ENCODE data around the gene SIAH3. TPM values are rescaled to one million over a fixed set of nuclear protein-coding genes. Genes with fewer than 3 reads are reported as not detected.

The SIAH3 gene
- total RNA-seq, 1 donor from 2014 or later, result not detected

- Histone ChIP-seq H3K36me3 (no peaks in the 10 kb centered on the region), H3K27me3 (ENCODE audit: low read depth) (no peaks in the 10 kb centered on the region), H3K4me1 (peaks cover 21% of the 10 kb centered on the region), H3K4me3 (no peak overlapping the region), H3K9me3 (replicated peaks) (no peaks in the 10 kb centered on the region), H3K27ac (replicated peaks) (no peak overlapping the region)
- TF ChIP-seq CTCF (IDR thresholded peaks at IDR 0.05; ENCODE audit: borderline replicate concordance), result no peak
- DNase-seq, result no peak
- intact Hi-C loops (cut with micrococcal nuclease), result no loop called here
Measured at GRCh38 chr13:45831851-45832250, 19.7 kb downstream of the SIAH3 start.

GRCh38 chr13:45830121-45830520, 21.4 kb downstream of the SIAH3 start:
- Histone ChIP-seq H3K36me3 (no peaks in the 10 kb centered on the region), H3K27me3 (ENCODE audit: low read depth) (no peaks in the 10 kb centered on the region), H3K9me3 (replicated peaks) (no peaks in the 10 kb centered on the region), H3K27ac (replicated peaks) (no peak overlapping the region), H3K4me1 (peaks cover 22% of the 10 kb centered on the region), H3K4me3 (no peak overlapping the region)
- DNase-seq, result no peak
- TF ChIP-seq CTCF (IDR thresholded peaks at IDR 0.05; ENCODE audit: borderline replicate concordance), result no peak
- intact Hi-C loops (cut with micrococcal nuclease), result no loop called here

GRCh38 chr13:45828256-45828968, 23.1 kb downstream of the SIAH3 start:
- intact Hi-C loops (cut with micrococcal nuclease), result no loop called here
- no peak for DNase-seq
- H3K36me3 ChIP-seq, result no peaks in the 10 kb centered on the region
- no peak for TF ChIP-seq CTCF (IDR thresholded peaks at IDR 0.05; ENCODE audit: borderline replicate concordance)
- no peak overlapping the region for H3K4me3 ChIP-seq
- no peak overlapping the region for H3K27ac ChIP-seq (replicated peaks)
- H3K27me3 ChIP-seq (ENCODE audit: low read depth), result no peaks in the 10 kb centered on the region
- H3K9me3 ChIP-seq (replicated peaks), result no peaks in the 10 kb centered on the region
- H3K4me1 ChIP-seq, result peaks cover 19% of the 10 kb centered on the region

DNA sequence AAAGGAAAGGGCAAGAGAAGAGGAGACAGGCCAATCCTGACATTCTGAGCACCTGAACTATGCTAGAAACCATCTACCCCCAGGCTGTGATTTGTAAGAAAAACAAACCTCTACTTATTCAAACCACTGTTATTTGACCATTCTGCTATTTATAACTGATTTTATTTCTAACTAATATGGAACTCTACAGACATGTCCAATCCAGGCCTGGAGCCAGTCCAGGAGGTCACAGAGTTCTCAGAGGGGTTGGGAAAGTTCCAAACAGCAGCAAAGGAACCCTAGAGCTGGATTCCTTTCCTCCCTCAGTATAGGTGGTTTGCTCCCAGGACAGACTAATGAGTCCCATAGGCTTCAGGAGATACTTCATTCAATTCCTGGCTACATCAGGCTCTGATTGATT, 24.2 kb downstream of the SIAH3 start:
- no peaks in the 10 kb centered on the region for H3K9me3 ChIP-seq (replicated peaks)
- H3K27ac ChIP-seq (replicated peaks), result no peak overlapping the region
- DNase-seq, result peak; percentile 47
- no peaks in the 10 kb centered on the region for H3K36me3 ChIP-seq
- intact Hi-C loops (cut with micrococcal nuclease), result no loop called here
- no peak overlapping the region for H3K4me3 ChIP-seq
- no peak for TF ChIP-seq CTCF (IDR thresholded peaks at IDR 0.05; ENCODE audit: borderline replicate concordance)
- H3K27me3 ChIP-seq (ENCODE audit: low read depth), result no peaks in the 10 kb centered on the region
- peaks cover 27% of the 10 kb centered on the region for H3K4me1 ChIP-seq

DNA sequence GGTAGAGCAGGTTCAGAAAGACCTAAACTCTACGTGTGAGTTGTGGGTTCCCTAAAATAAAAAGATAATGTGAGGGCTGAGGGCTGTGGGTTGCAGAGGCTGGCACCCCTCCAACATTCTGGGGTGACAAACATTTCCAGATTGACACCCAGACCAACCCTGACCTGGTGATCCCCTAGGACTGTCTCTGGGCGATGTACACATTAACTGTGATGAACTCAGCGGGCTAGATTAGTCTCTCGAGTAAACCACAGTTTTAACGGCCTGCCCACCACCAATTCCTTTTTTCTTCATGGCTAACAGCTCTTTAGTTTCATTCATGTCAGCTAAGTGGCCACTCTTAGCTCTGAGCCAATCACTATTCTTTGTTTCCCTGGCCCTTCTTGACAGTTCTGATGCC, 24.8 kb downstream of the SIAH3 start:
- H3K4me3 ChIP-seq, result no peak overlapping the region
- intact Hi-C loops (cut with micrococcal nuclease), result no loop called here
- no peaks in the 10 kb centered on the region for H3K9me3 ChIP-seq (replicated peaks)
- H3K4me1 ChIP-seq, result peaks cover 27% of the 10 kb centered on the region
- no peaks in the 10 kb centered on the region for H3K36me3 ChIP-seq
- DNase-seq, result no peak
- no peak overlapping the region for H3K27ac ChIP-seq (replicated peaks)
- no peaks in the 10 kb centered on the region for H3K27me3 ChIP-seq (ENCODE audit: low read depth)
- TF ChIP-seq CTCF (IDR thresholded peaks at IDR 0.05; ENCODE audit: borderline replicate concordance), result no peak

Measured in left ventricle myocardium inferior (tissue), 1 donor.